GM23338 (cell line): ENCODE measurements around the gene KCNMB2. TPM values are rescaled to one million over a fixed set of nuclear protein-coding genes. Genes with fewer than 3 reads are reported as not detected.

ENCODE experiments used
- ATAC-seq: fragments of 200-7000 bp; cut with Tn5 transposase; 3 replicates; pipeline ENCODE4 v1.9.1; 2020
- DNase-seq: peaks from one replicate; pipeline ENCODE4 v3.0.0-alpha.2; 2015; ENCODE audit warnings: low spot score
- H2AFZ ChIP-seq: fragments of 200-600 bp; sonication (generic); 2 replicates; pipeline ENCODE4 v1.8.0; 2016; ENCODE audit warnings: antibody characterized with exemption, mild to moderate bottlenecking, moderate library complexity
- H3F3A ChIP-seq: fragments of 200-600 bp; sonication (generic); replicated peaks from 2 replicates; pipeline ENCODE4 v1.8.0; 2017; ENCODE audit warnings: antibody characterized with exemption, mixed run types, low read depth
- H3K27ac ChIP-seq: fragments of 200-600 bp; sonication (generic); 2 replicates; pipeline ENCODE4 v1.6.1; 2016; ENCODE audit warnings: low read depth
- H3K27me3 ChIP-seq: fragments of 200-600 bp; sonication (generic); 2 replicates; pipeline ENCODE4 v1.8.0; 2016; ENCODE audit warnings: mild to moderate bottlenecking, mixed run types, moderate library complexity; ENCODE audit not compliant: insufficient read depth
- H3K36me3 ChIP-seq: fragments of 200-600 bp; sonication (generic); 2 replicates; pipeline ENCODE4 v1.8.0; 2016; ENCODE audit warnings: mild to moderate bottlenecking; ENCODE audit not compliant: insufficient read depth
- H3K4me1 ChIP-seq: fragments of 200-600 bp; sonication (generic); 2 replicates; pipeline ENCODE4 v1.8.0; 2016; ENCODE audit warnings: mild to moderate bottlenecking, moderate library complexity; ENCODE audit not compliant: insufficient read depth
- H3K4me2 ChIP-seq: fragments of 200-600 bp; sonication (generic); 2 replicates; pipeline ENCODE4 v1.7.1; 2017; ENCODE audit warnings: mixed run types
- H3K4me3 ChIP-seq: fragments of 200-600 bp; sonication (generic); 2 replicates; pipeline ENCODE4 v1.6.1; 2016; ENCODE audit warnings: mixed run types
- H3K79me2 ChIP-seq: fragments of 200-600 bp; sonication (generic); replicated peaks from 2 replicates; pipeline ENCODE4 v1.8.0; 2017; ENCODE audit warnings: mild to moderate bottlenecking; ENCODE audit not compliant: insufficient read depth
- H3K9me2 ChIP-seq: fragments of 200-600 bp; sonication (generic); 2 replicates; pipeline ENCODE4 v1.8.0; 2017; ENCODE audit not compliant: insufficient read depth
- H4K20me1 ChIP-seq: fragments of 200-600 bp; sonication (generic); replicated peaks from 2 replicates; pipeline ENCODE4 v1.8.0; 2017; ENCODE audit warnings: mild to moderate bottlenecking; ENCODE audit not compliant: insufficient read depth
- H3K27ac Mint-ChIP-seq: 2 replicates; pipeline ENCODE4 v1.8.0; 2020; ENCODE audit warnings: inconsistent platforms, mild to moderate bottlenecking, moderate library complexity, mixed read lengths
- H3K27me3 Mint-ChIP-seq: 3 replicates; pipeline ENCODE4 v1.8.0; 2022; ENCODE audit warnings: low read depth, mild to moderate bottlenecking, moderate library complexity, mixed read lengths, inconsistent platforms; ENCODE audit not compliant: insufficient read depth, poor library complexity
- H3K36me3 Mint-ChIP-seq: 3 replicates; pipeline ENCODE4 v1.8.0; 2021; ENCODE audit warnings: low read depth, mild to moderate bottlenecking, inconsistent platforms, moderate library complexity, mixed read lengths
- H3K4me1 Mint-ChIP-seq: 3 replicates; pipeline ENCODE4 v1.8.0; 2020; ENCODE audit warnings: mild to moderate bottlenecking, inconsistent platforms, mixed read lengths
- H3K4me3 Mint-ChIP-seq: 3 replicates; pipeline ENCODE4 v1.8.0; 2021; ENCODE audit warnings: moderate library complexity, mild to moderate bottlenecking, inconsistent platforms, mixed read lengths
- H3K9me3 Mint-ChIP-seq: 3 replicates; pipeline ENCODE4 v1.8.0; 2020; ENCODE audit warnings: moderate library complexity, mild to moderate bottlenecking, inconsistent platforms, mixed read lengths
- CREB1 ChIP-seq: fragments of 250-450 bp; sonication (Bioruptor Pico); IDR thresholded peaks from 2 replicates; pipeline ENCODE4 v1.5.0; 2020; ENCODE audit warnings: low read depth, mild to moderate bottlenecking, moderate library complexity
- ETS1 ChIP-seq: IDR thresholded peaks from 2 replicates; pipeline ENCODE4 v1.6.1; 2016; ENCODE audit warnings: antibody characterized with exemption
- EZH2 ChIP-seq: fragments of 200-600 bp; sonication (generic); IDR thresholded peaks from one replicate; pipeline ENCODE4 v1.8.0; 2017; ENCODE audit warnings: antibody characterized with exemption, mild to moderate bottlenecking, low read depth; ENCODE audit not compliant: unreplicated experiment
- EZH2phosphoT487 ChIP-seq: fragments of 200-600 bp; sonication (generic); IDR thresholded peaks from one replicate; pipeline ENCODE4 v1.8.1; 2018; ENCODE audit warnings: antibody characterized with exemption; ENCODE audit not compliant: unreplicated experiment
- JUNB ChIP-seq: IDR thresholded peaks from one replicate; pipeline ENCODE4 v1.6.1; 2016; ENCODE audit warnings: antibody characterized with exemption; ENCODE audit not compliant: unreplicated experiment
- ZNF114 ChIP-seq: fragments of 250-450 bp; sonication (Bioruptor Pico); IDR thresholded peaks from 2 replicates; pipeline ENCODE4 v1.5.0; 2020; ENCODE audit warnings: mild to moderate bottlenecking, moderate library complexity
- ZNF331 ChIP-seq: fragments of 250-450 bp; sonication (Bioruptor Pico); IDR thresholded peaks from 2 replicates; pipeline ENCODE4 v1.5.0; 2020; ENCODE audit warnings: low read depth, mild to moderate bottlenecking, moderate library complexity
- ZNF462 ChIP-seq: fragments of 250-450 bp; sonication (Bioruptor Pico); IDR thresholded peaks from 2 replicates; pipeline ENCODE4 v1.5.0; 2020; ENCODE audit warnings: mild to moderate bottlenecking, moderate library complexity
- polyA plus RNA-seq: library from polyadenylated mRNA; unstranded; fragments of >200 nt; fragmentation: Nextera tagmentation; extraction: Ambion mirVana; gene quantifications from 2 replicates; pipeline ENCODE4 v1.2.1, GENCODE V29; 2016
- total RNA-seq: library from RNA; depleted of rRNA; stranded (reverse); fragments of >200 nt; shearing (Covaris generic); gene quantifications from 2 replicates; pipeline ENCODE4 v1.2.3, GENCODE V29; 2014

Gene KCNMB2
- total and polyA plus RNA-seq, 2 experiments from 2014 or later, result 0.53 TPM; not detected in 1

- H4K20me1 ChIP-seq, result no peaks in the 10 kb centered on the region
- Mint-ChIP-seq H3K4me3 (no peak overlapping the region), H3K36me3 (no peaks in the 10 kb centered on the region), H3K4me1 (peaks cover 5% of the 10 kb centered on the region; the same call in 1 of the 3 replicates), H3K27ac (no peak overlapping the region), H3K27me3 (no peaks in the 10 kb centered on the region), H3K9me3 (no peaks in the 10 kb centered on the region)
- TF ChIP-seq ZNF114 (CRISPR knock-in tag) (no peak), JUNB (no peak), CREB1 (CRISPR knock-in tag) (no peak), EZH2phosphoT487 (no peak), ETS1 (no peak), EZH2 (no peak)
- no peaks in the 10 kb centered on the region for H3K36me3 ChIP-seq
- H3K27me3 ChIP-seq, result no peaks in the 10 kb centered on the region
- H3K4me1 ChIP-seq, result 0 out of 2 replicates have a peak, but pooled peaks cover 3% of the 10 kb centered on the region
- no peak for ATAC-seq
- H3K79me2 ChIP-seq, result no peaks in the 10 kb centered on the region
- H3K9me2 ChIP-seq, result peaks cover 8% of the 10 kb centered on the region; the same call in 1 of the 2 replicates
- no peak for DNase-seq
- H3K27ac ChIP-seq, result no peak overlapping the region
- no peaks in the 10 kb centered on the region for H3F3A ChIP-seq
- no peak overlapping the region for H3K4me3 ChIP-seq
- no peak overlapping the region for H3K4me2 ChIP-seq
- no peak overlapping the region for H2AFZ ChIP-seq
These were observed 133.5 kb downstream of the KCNMB2 start for GRCh38 chr3:178669758-178670157.

- no peaks in the 10 kb centered on the region for H3F3A ChIP-seq
- Mint-ChIP-seq H3K36me3 (no peaks in the 10 kb centered on the region), H3K4me1 (peaks cover 5% of the 10 kb centered on the region; the same call in 1 of the 3 replicates), H3K27me3 (no peaks in the 10 kb centered on the region), H3K4me3 (no peak overlapping the region), H3K9me3 (no peaks in the 10 kb centered on the region), H3K27ac (no peak overlapping the region)
- no peak overlapping the region for H3K27ac ChIP-seq
- no peak for DNase-seq
- H3K4me3 ChIP-seq, result no peak overlapping the region
- TF ChIP-seq ZNF331 (CRISPR knock-in tag) (no peak), EZH2 (no peak), ZNF462 (CRISPR knock-in tag) (no peak)
- no peaks in the 10 kb centered on the region for H3K79me2 ChIP-seq
- no peak overlapping the region for H2AFZ ChIP-seq
- no peaks in the 10 kb centered on the region for H3K27me3 ChIP-seq
- H3K9me2 ChIP-seq, result peaks cover 8% of the 10 kb centered on the region; the same call in 1 of the 2 replicates
- H3K4me2 ChIP-seq, result no peak overlapping the region
- H3K4me1 ChIP-seq, result 0 out of 2 replicates have a peak, but pooled peaks cover 3% of the 10 kb centered on the region
- no peaks in the 10 kb centered on the region for H4K20me1 ChIP-seq
- no peak for ATAC-seq
- H3K36me3 ChIP-seq, result no peaks in the 10 kb centered on the region
These were observed 135.1 kb downstream of the KCNMB2 start for GRCh38 chr3:178671377-178671776.
